Measurements from ENCODE around the gene MTM1.

MTM1 gene

DNA sequence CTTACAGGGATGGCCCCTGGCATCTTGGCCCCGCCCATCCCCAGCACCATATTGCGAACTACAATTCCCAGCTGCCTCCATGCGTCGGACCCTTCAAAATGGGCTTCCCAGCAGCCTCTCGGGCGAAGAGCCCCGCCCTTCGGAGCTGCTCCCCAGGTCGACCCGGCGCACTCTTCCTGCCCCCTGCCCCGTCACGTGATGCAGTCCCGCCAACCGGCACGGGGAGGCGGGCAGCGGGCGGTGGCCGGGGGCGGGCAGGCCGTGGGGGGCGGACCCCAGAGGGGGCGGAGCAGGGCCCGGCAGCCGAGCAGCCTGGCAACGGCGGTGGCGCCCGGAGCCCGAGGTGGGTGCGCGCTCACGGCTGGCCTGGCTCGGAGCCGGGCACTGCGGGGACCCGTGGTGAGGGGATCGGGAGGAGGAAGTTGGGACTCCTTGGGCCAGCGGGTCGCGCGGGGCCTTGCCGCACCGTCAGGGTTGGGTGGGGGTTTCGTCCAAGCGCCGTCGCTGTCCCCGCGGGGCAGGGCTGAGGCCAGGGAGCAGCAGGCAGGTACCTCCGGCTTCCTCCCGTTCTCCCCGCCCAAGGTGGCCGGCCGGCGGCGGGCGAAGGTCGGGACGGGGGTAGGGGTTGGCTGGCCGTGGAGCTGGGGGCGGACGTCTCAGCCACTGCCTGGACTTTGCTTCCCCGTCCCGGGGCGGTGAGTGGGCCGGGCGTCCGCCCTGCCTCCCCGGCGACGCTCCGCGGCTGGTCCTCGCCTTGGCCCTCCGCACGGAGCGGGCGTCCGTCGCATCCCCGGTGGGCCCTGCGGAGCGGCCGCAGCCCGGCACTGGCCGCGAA lies at the start of gene MTM1:
Gene MTM1 (plus strand): TSS at position 302 of the 835 bp plus-strand sequence. CDS start 23,994 bp downstream, outside the sequence.
- peak; percentile 86 to 92 for DNase-seq

DNA sequence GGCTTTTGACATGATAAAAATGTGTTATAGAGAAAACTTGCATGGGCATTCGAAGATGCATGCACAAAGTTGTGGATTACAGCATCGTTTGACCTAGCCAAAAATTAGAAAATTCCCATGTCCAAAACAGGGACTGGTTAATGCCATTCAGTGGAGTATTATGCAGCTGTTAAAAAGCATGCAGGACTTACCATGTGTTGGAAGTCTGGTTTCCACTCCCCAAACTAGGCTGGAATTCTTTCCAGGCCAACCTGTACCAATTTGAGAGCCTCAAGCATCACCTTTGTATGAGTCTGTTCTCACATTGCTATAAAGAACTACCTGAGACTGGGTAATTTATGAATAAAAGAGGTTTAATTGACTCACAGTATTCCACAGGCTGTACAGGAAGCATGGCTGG lies 45.9 kb upstream of the MTM1 start:
- no peak for DNase-seq

DNA sequence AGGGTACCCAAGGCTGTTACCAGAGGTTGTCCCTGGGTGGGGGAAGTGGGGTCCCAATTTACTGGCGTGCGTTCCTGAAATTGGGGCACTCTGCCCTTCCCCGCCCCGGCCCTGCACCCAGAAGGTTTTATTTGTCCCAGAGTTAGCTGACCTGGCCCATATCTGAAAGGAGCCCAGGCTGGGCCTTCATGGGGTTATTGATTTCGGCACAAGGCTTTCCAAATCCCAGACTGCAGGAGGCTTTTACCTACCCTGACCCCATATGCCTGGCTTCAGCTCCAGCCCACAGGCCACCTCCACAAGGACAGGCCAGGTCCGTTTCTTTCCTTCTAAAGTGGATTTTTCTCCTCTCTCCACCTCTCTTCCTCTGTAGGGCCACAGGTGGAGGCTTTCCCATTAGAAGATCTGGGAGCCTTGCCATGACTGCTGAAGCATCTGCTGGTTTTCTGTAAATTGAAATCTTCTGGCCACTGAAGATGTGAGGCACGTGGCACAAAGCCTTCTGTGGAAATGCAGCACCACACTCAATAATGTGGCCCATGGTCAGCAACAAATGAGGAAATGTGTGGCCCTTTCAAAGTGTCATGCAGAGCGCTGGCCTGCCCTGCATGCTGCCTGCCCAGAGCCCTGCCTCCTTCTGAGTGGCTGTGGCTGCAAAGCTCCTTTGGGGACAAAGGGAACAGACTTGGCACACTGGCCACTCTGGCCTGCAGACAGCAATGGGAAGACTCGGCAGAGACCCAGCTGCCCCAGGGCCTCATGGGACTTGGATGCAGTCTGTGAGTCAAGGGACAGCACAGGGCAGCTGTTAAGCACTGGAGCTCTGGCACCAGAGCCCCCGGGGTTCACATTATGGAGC lies 43.1 kb upstream of the MTM1 start:
- DNase-seq: no peak

DNA sequence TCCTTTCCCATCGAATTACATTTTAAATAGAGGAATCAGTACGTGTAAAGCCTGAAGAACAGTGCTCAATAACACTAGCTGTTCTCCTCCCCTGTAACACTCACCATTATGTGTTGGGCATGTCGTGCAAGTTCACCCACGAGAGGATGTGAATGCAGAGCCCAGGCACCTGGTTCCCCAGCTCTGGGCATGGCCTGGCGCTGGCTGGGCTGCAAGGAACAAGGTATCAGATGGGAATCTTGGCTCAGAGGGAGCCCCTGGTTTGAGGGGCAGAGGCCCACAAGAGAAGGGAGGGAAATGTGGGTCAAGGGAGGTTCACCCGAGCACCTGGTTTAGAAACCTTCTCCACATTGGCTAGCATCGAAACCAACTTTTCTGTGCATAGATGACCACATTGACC lies 41.7 kb upstream of the MTM1 start:
- no peak for DNase-seq

DNA sequence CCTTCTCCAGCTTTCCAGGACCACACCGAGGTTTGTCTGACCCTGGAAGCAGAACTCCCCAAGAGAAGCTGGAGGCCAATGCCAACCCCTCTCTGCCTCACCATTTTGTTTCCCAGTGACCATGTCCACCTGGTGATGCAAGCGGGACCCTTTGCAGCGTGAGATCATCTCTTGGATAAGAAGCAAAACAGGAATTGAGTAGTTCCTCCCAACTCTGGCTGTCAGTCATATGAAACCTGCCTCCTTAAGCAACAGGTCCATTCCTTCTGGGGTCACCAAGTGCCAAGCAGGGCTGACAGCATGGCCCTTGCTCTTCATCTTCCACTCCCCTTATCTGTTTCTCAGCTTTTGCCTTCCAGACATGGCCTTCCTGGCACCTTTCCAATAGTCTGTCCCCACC lies 41.3 kb upstream of the MTM1 start:
- no peak for DNase-seq

DNA sequence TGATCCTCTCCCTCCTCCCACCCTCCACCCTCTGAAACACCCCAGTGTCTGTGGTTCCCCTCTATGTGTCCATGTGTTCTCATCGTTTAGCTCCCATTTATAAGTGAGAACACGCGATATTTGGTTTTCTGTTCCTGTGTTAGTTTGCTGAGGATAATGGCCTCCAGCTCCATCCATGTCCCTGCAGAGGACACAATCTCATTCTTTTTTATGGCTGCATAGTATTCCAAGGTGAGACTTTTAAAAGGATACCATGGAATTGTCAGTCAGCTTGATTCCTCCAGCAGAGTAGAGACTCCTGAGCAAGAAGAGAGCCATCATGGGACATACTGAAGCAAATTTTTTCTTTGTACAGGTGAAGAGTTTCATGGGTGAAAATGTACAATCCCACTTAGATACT lies 38.8 kb upstream of the MTM1 start:
- DNase-seq: no peak

DNA sequence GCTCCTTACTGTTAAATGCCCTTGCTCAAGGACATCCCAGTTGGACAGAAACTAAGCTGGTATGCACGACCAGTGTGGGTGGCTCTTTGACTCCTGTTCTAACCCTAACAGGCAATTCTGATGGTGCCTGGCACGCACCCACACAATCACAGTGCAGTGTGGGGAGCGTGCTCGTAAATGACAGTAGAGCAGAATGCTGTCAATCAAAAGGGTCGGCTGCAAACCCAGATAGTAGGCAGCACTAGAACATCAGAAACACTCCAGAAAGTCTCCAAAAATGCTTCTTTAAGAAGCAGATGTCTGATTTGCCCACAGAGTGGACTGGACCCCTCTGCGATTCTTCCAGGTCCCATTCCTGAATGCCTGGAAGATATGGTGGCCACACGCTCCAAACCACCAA lies 37.6 kb upstream of the MTM1 start:
- DNase-seq: no peak

DNA sequence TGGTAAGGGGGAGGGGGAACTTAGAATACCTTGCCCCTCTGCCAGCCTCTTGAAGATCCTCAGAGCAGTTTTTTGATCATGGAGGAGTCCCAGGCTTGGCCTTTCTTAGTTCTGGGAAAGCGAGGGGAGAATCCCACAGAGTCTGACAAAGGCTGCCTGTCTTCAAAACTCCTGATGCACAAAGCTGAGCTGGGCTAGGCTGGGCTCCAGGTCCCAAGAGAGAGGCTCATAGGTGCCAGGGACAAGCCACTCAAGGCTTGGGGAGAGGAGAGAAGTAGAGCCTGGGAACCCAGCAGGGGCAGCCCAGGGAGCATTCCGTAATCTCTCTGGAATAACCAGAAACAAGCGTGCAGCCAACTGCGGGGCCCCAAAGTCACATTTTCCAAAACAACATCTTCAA lies 37.0 kb upstream of the MTM1 start:
- no peak for DNase-seq

DNA sequence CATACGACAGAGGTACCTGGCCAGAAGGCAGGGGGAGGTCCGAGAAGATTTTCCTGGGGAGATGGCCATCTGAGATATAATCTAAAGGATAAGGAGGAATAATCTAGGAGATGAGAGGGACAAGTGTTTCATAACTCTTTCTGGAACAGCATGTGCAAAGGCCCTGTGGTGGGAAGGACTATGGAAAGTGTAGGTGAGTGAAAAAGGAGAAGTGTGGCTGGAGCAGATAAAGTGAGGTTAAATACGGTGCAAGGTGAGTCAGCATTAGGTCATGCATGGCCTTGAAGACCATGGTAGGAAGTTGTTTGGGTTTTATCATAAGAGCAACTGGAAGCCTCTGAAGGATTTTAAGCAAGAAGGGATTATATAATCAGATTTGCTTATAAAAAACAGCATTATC lies 34.6 kb upstream of the MTM1 start:
- no peak for DNase-seq

DNA sequence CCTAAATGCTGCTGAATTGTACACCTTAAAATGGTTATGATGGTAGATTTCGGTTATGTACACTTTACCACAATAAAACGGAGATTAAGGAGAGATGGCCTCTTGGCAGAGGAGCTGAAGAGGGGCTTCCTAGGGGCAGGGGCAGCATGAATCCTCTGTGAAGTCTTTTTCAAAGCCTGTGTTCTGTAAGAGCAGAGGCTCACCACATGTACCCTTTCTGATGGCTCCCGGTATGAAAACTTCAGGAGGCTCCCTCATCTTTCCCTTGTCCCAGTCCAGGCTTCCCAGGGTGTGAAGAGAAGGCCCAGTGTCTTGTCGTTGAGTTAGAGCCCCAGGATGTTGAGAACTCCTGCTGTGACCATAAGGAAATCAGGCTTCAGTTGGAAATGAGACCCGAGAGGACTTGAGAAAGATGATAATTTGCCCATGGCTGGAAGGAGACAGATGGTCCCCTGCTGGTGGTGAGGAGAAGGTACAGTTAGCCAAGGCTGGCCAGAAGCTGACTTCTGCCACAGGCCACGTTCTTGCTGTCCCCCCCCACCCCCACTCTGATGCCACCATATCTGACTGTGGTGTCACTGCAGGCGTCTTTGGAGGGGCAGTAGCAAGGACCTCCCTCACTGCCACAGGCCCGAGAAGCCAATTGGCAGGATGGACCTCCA lies 31.8 kb upstream of the MTM1 start:
- no peak for DNase-seq

DNA sequence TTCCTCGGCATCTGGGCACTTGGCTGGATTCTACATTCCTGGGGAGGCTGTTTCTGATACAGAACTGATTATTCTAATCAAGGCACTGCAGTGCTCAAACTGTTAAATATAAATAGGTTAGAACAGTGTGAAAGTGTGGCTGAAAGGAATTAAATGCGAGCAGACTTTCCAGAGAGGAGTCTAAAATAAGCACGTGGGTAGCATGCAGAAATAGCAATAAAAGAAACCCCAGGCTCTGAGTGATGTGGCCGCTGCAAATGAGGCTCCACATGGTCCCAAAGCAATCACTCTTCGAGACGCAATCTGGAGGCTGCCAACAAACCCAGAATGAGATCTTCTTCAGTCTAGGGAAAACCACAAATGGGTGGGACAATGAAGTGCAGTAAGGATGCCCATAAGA lies 30.6 kb upstream of the MTM1 start:
- no peak for DNase-seq

DNA sequence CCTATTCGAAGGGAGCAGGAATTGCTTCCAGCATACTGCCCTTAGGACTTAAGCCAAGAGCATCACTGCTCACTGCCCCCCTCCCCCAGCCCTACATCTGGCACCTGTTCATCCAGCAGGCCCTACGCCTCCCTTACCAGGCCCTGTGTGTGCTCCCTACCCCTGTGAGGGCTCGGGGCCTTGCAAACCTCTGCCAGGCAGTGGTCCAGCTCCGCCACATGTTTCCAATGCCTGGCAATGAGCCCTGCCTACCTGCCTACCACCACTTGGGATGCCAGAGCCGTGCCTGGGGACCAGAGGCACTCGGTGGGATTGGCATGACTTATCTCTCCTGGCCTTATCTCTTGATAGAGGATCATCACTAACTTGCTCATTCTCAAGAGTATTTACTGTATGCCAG lies 27.5 kb upstream of the MTM1 start:
- DNase-seq: no peak

DNA sequence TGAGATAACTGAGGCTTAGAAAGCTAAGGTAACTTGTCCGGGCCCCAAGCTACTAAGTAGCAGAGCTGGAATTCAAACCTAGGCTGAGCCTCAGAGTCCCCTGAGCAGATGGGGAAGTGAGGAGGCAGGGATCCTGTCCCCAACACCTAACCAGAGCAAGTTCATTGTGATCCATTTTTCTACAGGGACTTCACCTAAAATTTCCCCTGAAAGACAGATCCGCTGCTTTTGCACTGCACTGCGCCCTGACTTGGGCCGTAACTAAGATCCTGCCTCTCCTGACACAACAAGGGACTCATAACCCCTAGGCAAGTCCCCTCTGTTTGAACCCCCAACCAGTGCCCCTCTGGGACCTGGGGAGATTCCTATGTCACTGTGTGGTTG lies 25.6 kb upstream of the MTM1 start:
- no peak for DNase-seq

DNA sequence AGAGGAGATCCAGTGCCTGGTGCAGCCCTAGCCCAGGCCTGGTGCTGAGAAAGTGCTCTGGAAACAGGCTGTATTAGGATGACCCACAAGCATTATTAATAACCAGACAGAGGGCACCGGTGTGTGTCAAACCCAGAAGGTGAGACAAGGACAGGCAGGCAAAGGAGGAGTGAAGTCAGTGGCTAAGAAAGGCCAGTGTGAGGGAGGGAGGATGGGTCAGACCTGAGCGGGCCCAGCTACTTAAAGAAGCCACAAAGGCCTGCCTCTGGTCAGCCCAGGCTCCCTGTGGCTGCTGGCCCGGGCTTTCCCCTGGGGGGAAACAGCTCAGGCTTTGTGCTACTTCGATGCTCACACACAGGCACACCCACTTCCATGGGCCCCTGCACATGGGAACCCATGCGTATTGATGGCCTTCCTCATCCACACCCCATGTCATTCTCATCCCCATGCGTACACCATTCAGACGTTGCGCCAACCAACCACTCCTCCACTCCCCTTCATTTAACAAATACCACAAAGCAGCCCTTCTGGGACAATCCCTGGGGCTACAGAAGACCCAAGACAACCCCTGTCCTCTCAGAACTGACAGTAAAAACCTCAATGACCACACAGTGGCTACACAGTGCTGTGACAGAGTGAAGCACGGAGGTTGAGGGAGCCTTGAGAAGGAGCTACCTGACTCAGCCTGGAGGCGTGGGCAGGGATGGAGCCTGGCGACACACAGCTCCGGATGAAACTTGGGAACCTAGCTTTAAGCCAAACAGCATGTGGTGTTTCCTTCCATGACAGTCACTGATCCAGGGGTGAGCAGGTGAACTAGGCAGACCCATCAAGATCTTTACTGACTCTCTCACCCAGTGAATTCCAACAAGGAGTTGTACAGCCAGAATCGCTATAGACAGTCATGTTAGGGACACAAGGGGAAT lies 24.9 kb upstream of the MTM1 start:
- DNase-seq: no peak

DNA sequence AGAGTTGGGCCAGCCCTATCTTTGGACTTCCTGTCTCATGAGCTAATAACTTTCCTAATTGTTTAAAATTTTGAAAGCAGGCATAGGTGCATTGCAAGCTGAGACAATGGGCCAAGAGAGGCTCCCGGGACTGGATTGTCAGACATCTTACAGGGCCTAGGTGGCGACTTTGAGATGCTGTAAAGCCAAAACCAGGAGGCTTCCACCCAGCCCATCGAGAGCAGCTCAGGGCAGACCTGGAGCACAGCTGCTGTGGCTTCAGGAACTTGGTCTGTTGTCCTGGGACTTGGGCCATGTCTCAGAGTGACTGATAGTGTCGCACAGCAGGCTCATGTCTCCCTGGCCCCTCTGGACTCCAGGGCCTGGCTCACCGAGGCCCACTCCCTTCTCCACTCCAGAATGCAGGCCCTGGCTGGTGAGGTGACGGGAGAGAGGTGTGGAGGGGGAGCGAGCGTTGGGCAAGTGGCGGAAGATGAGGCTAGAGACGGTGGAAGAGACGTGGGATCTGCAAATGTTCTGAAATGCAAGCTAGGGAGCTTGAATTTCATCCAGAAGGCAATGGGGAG lies 24.1 kb upstream of the MTM1 start:
- DNase-seq: no peak

DNA sequence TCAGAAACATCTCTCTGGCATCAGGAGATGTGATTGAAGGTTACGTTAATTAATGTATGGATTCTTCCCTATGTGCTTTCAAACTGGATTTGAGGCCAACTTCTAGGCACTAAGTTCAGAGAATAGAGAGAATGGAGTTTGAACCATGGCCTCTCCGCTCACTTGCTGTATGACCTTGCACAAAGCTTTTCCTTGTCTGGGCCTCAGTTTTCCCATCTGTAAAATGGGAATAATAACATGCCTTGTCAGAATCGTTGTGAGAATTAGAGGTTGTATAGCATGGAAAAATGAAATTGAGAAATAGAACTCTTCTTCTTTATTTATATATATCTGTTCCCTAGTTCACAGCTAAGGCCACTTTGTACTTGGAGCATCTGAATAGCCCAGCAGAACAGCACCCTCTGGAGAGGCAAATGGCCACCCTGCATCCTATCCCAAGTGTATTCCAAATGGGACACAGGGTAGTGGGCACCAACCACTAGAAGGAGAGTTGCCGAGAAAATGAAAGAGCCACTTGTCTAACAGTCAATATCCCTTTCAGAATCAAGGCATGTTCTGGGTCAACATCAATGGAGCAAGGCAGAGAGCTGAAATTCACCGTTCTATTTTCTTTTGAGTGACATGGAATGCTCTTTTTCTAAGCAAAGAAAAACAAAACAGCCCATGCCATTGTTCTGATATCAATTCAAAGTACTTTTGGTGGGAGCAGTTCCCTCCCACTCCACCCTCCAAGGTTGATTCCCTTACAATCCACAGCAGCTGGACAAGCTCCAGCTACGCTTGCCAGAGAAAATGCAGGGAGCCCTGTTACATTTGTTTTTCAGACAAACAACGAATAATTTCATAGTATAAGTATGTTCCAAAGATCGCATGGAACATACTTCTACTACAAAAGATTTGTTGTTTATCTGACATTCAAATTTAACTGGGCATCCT lies 23.3 kb upstream of the MTM1 start:
- no peak for DNase-seq

DNA sequence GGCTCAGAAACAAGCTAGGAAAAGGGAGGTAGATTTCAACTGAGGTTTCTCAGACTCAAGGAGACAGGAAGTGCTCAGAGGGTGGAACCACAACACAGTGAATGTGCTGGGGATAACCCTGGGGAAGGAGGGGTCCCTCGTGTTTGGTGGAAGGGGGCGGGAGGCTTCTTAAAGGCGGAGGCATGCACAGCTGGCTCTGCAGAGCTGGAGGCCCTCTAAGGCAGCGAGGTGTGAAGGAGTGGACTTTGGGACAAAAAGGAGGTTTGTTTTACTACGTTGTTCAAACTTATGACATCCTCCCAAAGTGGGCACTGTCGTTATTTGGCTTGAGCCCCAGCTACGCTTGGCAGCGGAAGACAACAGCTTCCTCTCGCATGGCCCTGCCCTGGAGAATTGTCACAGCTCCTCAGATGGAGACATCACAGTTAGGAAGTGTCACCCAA lies 21.7 kb upstream of the MTM1 start:
- DNase-seq: no peak

DNA sequence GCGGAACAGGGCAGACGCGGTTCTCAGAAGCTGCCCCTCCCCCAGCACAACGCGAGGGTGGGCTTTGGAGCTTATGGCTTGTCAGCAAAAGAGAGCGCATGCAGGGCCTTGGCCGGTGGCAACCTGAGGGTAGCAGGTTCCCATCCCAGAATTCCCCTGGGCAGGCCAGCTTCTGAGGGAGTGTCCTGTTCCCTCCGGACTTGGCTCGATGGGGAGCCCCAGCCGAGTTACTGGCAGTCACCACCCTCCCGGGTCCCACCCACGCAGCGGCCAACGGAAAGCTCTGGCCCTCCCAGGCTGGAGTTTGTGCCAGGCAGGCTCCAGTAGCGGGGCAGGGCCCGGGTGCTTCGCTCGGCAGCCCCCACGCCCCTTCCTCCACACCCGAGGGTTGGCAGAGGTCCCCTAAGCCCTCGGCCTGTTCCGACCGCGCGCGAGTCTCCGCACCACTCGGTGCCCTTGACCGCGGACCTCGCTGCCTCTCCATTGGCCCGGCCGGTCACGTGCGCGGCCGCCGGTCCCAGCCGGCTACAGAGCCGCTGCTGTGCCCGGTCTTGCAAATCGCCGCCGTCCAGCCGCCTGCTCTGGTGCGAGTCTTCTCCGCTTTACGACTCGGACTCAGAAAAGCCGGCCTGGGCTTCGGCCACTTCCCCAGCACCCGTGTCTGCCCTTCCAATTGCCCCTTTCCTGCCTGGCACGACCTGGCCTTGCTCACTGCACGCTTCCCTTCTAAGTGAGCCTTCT lies 20.9 kb upstream of the MTM1 start:
- no peak for DNase-seq

DNA sequence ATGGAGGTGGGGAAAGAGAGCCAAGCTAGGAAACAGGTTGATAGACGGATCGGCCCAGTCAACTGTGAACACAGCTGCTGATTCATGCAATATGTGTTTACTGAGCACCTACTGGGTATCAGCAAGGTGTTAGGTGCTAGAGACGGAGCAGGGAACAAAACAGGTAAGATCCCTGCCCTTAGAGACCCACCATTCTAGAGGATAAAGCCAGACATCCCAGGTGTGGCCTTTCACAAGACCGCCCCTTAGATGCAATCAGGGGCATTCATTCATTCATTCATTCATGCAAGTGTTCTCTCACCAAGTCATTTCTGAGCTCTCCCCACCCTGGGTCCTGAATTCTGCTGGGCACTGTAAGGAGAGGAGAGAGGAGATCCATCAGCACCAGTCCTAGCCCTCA lies 20.2 kb upstream of the MTM1 start:
- DNase-seq: no peak

DNA sequence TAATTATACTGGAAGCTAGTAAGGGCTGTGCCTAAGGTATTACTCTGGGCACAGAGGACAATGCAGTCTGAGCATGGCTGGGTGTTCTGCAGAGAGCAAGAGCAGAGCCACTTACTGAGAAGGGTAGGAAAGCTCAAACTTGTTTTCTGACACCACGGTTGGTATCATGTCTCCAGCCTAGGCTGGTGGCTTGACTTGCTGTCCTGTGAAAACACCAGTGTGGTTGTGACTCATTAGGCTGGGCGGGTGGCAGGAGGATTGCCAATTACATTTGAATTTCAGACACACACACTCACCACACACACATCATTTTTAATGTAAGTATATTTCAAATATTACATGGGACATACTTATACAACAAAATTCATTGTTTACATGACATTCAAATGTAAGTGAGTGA lies 19.7 kb upstream of the MTM1 start:
- DNase-seq: no peak
